IMR-90 (cell line): Measurements from ENCODE around the gene ALOX15B. TPM values are rescaled to one million over a fixed set of nuclear protein-coding genes. Genes with fewer than 3 reads are reported as not detected.

ENCODE experiments used
- ATAC-seq: fragments of 200-7000 bp; cut with Tn5 transposase; 2 replicates; pipeline ENCODE4 v1.9.1; 2020; ENCODE audit warnings: low read depth, mild to moderate bottlenecking, moderate library complexity
- BruUV-seq: library from RNA; stranded (reverse); fragments of 400-500 nt; replicated peaks from 2 replicates; lab custom pipeline; 2021; lab: Mats Ljungman, UMichigan
- CTCF ChIA-PET: fragments of 300-600 bp; formaldehyde crosslinking; extraction: SDS; loops from one replicate; lab custom pipeline; 2021; ENCODE audit warnings: antibody characterized with exemption; lab: Yijun Ruan, JAX
- POLR2A ChIA-PET: fragments of 300-600 bp; sonication (Branson Sonifier 250); formaldehyde crosslinking; loops from one replicate; lab custom pipeline; 2022; ENCODE audit warnings: antibody characterized with exemption; ENCODE audit not compliant: unreplicated experiment; lab: Charles Lee
- DNase-seq: peaks from one replicate; pipeline ENCODE4 v3.0.0; 2013
- H2AFZ ChIP-seq: replicated peaks from 2 replicates; pipeline ENCODE3; 2013; ENCODE audit warnings: low read length, mild to moderate bottlenecking; ENCODE audit not compliant: poor library complexity
- H2AK5ac ChIP-seq: 2 replicates; pipeline ENCODE4 v1.6.1; 2013; ENCODE audit warnings: low read depth, low read length, inconsistent platforms
- H2AK9ac ChIP-seq: replicated peaks from 2 replicates; pipeline ENCODE3; 2013; ENCODE audit warnings: mild to moderate bottlenecking, low read depth, low read length, moderate library complexity; ENCODE audit not compliant: poor library complexity
- H2BK120ac ChIP-seq: 2 replicates; pipeline ENCODE4 v1.6.1; 2013; ENCODE audit warnings: low read depth, low read length, inconsistent platforms
- H2BK15ac ChIP-seq: 3 replicates; pipeline ENCODE4 v1.6.1; 2013; ENCODE audit warnings: low read depth, low read length, inconsistent platforms
- H2BK20ac ChIP-seq: 2 replicates; pipeline ENCODE4 v1.6.1; 2013; ENCODE audit warnings: low read depth, mild to moderate bottlenecking, inconsistent platforms, low read length, moderate library complexity
- H2BK5ac ChIP-seq: 2 replicates; pipeline ENCODE4 v1.6.1; 2013; ENCODE audit warnings: mild to moderate bottlenecking, low read depth, low read length, inconsistent platforms; ENCODE audit not compliant: poor library complexity, severe bottlenecking
- H3K14ac ChIP-seq: replicated peaks from 2 replicates; pipeline ENCODE4 v1.6.1; 2013; ENCODE audit warnings: low read depth, low read length, inconsistent platforms
- H3K18ac ChIP-seq: 2 replicates; pipeline ENCODE4 v1.6.1; 2013; ENCODE audit warnings: low read depth, low read length, control low read depth
- H3K23ac ChIP-seq: 2 replicates; pipeline ENCODE4 v1.6.1; 2013; ENCODE audit warnings: low read depth, low read length, inconsistent platforms
- H3K27ac ChIP-seq: 2 replicates; pipeline ENCODE4 v1.5.1; 2013; ENCODE audit warnings: mild to moderate bottlenecking, control low read depth, low read length; ENCODE audit not compliant: insufficient read depth
- H3K27me3 ChIP-seq: 2 replicates; pipeline ENCODE4 v1.6.1; 2013; ENCODE audit warnings: low read length; ENCODE audit not compliant: control insufficient read depth, insufficient read depth
- H3K36me3 ChIP-seq: 2 replicates; pipeline ENCODE4 v1.6.1; 2013; ENCODE audit warnings: low read length, mixed read lengths; ENCODE audit not compliant: control insufficient read depth, insufficient read depth
- H3K4ac ChIP-seq: 2 replicates; pipeline ENCODE4 v1.6.1; 2013; ENCODE audit warnings: low read depth, low read length, inconsistent platforms
- H3K4me1 ChIP-seq: 2 replicates; pipeline ENCODE4 v1.6.1; 2013; ENCODE audit warnings: low read length, mixed read lengths; ENCODE audit not compliant: control insufficient read depth, insufficient read depth
- H3K4me2 ChIP-seq: 2 replicates; pipeline ENCODE4 v1.6.1; 2013; ENCODE audit warnings: low read depth, mild to moderate bottlenecking, control low read depth, low read length, moderate library complexity
- H3K4me3 ChIP-seq: 2 replicates; pipeline ENCODE4 v1.5.1; 2013; ENCODE audit warnings: low read depth, mild to moderate bottlenecking, control low read depth, low read length, moderate library complexity; ENCODE audit not compliant: insufficient read depth
- H3K56ac ChIP-seq: 2 replicates; pipeline ENCODE4 v1.6.1; 2013; ENCODE audit warnings: low read length, inconsistent platforms; ENCODE audit not compliant: insufficient read depth; ENCODE audit errors: extremely low read depth
- H3K79me1 ChIP-seq, 2 experiments: 2 replicates each; pipeline ENCODE4 v1.6.1; 2013; ENCODE audit warnings: low read length in 2 of 2, inconsistent platforms in 1 of 2, low read depth in 1 of 2
- H3K9ac ChIP-seq: 2 replicates; pipeline ENCODE4 v1.6.1; 2013; ENCODE audit warnings: low read depth, low read length, control low read depth
- H3K9me1 ChIP-seq: 2 replicates; pipeline ENCODE4 v1.6.1; 2013; ENCODE audit warnings: low read length, inconsistent platforms; ENCODE audit not compliant: insufficient read depth
- H3K9me3 ChIP-seq: 2 replicates; pipeline ENCODE4 v1.6.1; 2013; ENCODE audit warnings: low read length; ENCODE audit not compliant: control insufficient read depth, insufficient read depth
- H4K20me1 ChIP-seq: 2 replicates; pipeline ENCODE4 v1.6.1; 2013; ENCODE audit warnings: low read length, inconsistent platforms; ENCODE audit not compliant: insufficient read depth
- H4K5ac ChIP-seq: 2 replicates; pipeline ENCODE4 v1.6.1; 2013; ENCODE audit warnings: mild to moderate bottlenecking, low read depth, low read length, control low read depth
- H4K8ac ChIP-seq, 2 experiments: 2 replicates each; pipeline ENCODE4 v1.6.1; 2013; ENCODE audit warnings: low read depth in 2 of 2, low read length in 2 of 2, control low read depth in 1 of 2, inconsistent platforms in 1 of 2
- H4K91ac ChIP-seq: 2 replicates; pipeline ENCODE4 v1.6.1; 2013; ENCODE audit warnings: low read depth, low read length, inconsistent platforms; ENCODE audit not compliant: insufficient read depth
- CEBPB ChIP-seq: IDR thresholded peaks from 2 replicates; pipeline ENCODE4 v1.6.1; 2012; ENCODE audit warnings: low read depth, low read length, improper control_type of control experiment
- CHD1 ChIP-seq: IDR thresholded peaks from 2 replicates; pipeline ENCODE4 v1.6.1; 2012; ENCODE audit warnings: low read depth, low read length, improper control_type of control experiment
- MXI1 ChIP-seq: IDR thresholded peaks from 2 replicates; pipeline ENCODE4 v1.6.1; 2012; ENCODE audit warnings: low read depth, mild to moderate bottlenecking, low read length, moderate library complexity, borderline replicate concordance
- POLR2A ChIP-seq: IDR thresholded peaks from 2 replicates; pipeline ENCODE4 v1.6.1; 2012; ENCODE audit warnings: mild to moderate bottlenecking, low read depth, low read length
- WGBS, 2 experiments: methylation state at CpG; one replicate each; pipeline versions ENCODE4 v1.1.5 to v1.1.7; 2013; ENCODE audit warnings: missing lambda C conversion rate in 2 of 2; ENCODE audit not compliant: insufficient read length in 1 of 2; ENCODE audit errors: extremely low coverage in 2 of 2; 5-methylcytosine and 5-hydroxymethylcytosine counted together
- dilution Hi-C: fragments of 300-500 bp; cut with HindIII; formaldehyde crosslinking; loops from one replicate; pipeline ENCODE4 v1.14.3; 2018; ENCODE audit warnings: low sequenced_read_pairs; ENCODE audit not compliant: unreplicated experiment
- in situ Hi-C: fragments of 300-500 bp; cut with MboI; formaldehyde crosslinking; loops from 3 replicates; pipeline ENCODE4 v1.14.3; 2019; ENCODE audit warnings: low sequenced_read_pairs, inconsistent platforms, mixed read lengths
- intact Hi-C: fragments of 100-400 bp; cut with micrococcal nuclease; formaldehyde crosslinking; loops from 2 replicates; pipeline ENCODE4 v1.10.0; 2022
- polyA plus RNA-seq, 3 experiments: library from polyadenylated mRNA; depleted of rRNA; stranded (reverse); fragments of >200 nt; gene quantifications; 2 replicates each; pipeline ENCODE4 v1.2.3, GENCODE V29; 2012; ENCODE audit warnings: low replicate concordance in 1 of 3
- total RNA-seq: library from RNA; depleted of rRNA; stranded (reverse); fragments of >200 nt; gene quantifications from 2 replicates; pipeline ENCODE4 v1.2.3, GENCODE V29; 2012

ALOX15B gene
- total and polyA plus RNA-seq, 2 of the 4 experiments (the other 2 are of a cell fraction), result not detected

DNA sequence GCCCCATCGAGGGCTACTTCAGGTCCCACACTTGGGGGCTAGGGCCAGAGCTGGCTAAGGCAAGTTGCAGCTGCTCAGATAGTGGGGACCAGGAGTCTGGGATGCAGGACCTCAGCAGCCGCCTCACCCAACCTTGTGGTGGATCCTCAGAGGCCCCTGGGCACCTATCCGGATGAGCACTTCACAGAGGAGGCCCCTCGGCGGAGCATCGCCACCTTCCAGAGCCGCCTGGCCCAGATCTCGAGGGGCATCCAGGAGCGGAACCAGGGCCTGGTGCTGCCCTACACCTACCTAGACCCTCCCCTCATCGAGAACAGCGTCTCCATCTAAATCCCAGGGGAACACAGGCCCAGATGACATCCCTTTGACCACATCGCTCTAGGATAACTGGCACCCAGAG lies 9.4 kb downstream of the ALOX15B start:
- no peaks in the 10 kb centered on the region for H3K4me1 ChIP-seq
- no peak overlapping the region for H3K4me2 ChIP-seq
- H3K27me3 ChIP-seq, result peaks cover 67% of the 10 kb centered on the region
- POLR2A ChIA-PET, result no interaction called here
- H4K91ac ChIP-seq, result no peak overlapping the region
- 80% methylated on average over 1 of the region's 12 CpGs; no CpG with 5 or more reads in 1 of the 2 experiments for WGBS, 2 experiments
- no peaks in the 10 kb centered on the region for H3K9me3 ChIP-seq
- no peaks in the 10 kb centered on the region for H4K20me1 ChIP-seq
- no peak overlapping the region for H2BK120ac ChIP-seq
- no peak overlapping the region for H3K9ac ChIP-seq
- in situ Hi-C loops, result loop anchor here (10.0 kb wide), 1 partner anchor 133 kb away; the partner anchor contains the start of gene RNF227
- no peak overlapping the region for H4K5ac ChIP-seq
- no peaks in the 10 kb centered on the region for H3K9me1 ChIP-seq
- no peak overlapping the region for H3K23ac ChIP-seq
- H2BK20ac ChIP-seq, result no peak overlapping the region
- intact Hi-C loops, result no loop called here
- H3K18ac ChIP-seq, result no peak overlapping the region
- BruUV-seq, result no TSS peak
- no peak overlapping the region for H2BK5ac ChIP-seq
- no peak overlapping the region for H3K27ac ChIP-seq
- H3K79me1 ChIP-seq, result no peaks in the 10 kb centered on the region
- H2AFZ ChIP-seq, result no peak overlapping the region
- no peak overlapping the region for H2AK9ac ChIP-seq
- H2AK5ac ChIP-seq, result no peak overlapping the region
- H4K8ac ChIP-seq, result no peak overlapping the region
- no peaks in the 10 kb centered on the region for H3K36me3 ChIP-seq
- no peak for DNase-seq
- CTCF ChIA-PET, result interaction anchor here (1.1 kb wide), 1 partner anchor 9 kb away, joined by 3 read pairs; no protein-coding TSS in a partner anchor
- no peak overlapping the region for H3K4ac ChIP-seq
- no peak overlapping the region for H2BK15ac ChIP-seq
- dilution Hi-C loops, result no loop called here
- H3K56ac ChIP-seq, result no peak overlapping the region
- ATAC-seq, result no peak
- no peak overlapping the region for H3K14ac ChIP-seq
- no peak for TF ChIP-seq CEBPB
- no peak for TF ChIP-seq CHD1
- no peak for TF ChIP-seq MXI1
- TF ChIP-seq POLR2A, result no peak
- no peak overlapping the region for H3K4me3 ChIP-seq
